ENCODE results near the gene SLC25A12.

- TF ChIP-seq POLR2A (IDR thresholded peaks at IDR 0.05; ENCODE audit: low read length) = no peak
- no peak for TF ChIP-seq GATA1 (IDR thresholded peaks at IDR 0.05; ENCODE audit: low read depth, low read length)
Measured at GRCh38 chr2:171939743-171940071, 45.7 kb upstream of the SLC25A12 start.

Data from erythroblast (primary cell).